Activated CD4-positive, alpha-beta memory T cell treated with anti-CD3 and anti-CD28 coated beads, Interleukin-2, amount 10 ng/mL, durations not matched to agents 7 days and 5 days (primary cell): ENCODE results near the gene E2F3. TPM values are rescaled to one million over a fixed set of nuclear protein-coding genes. Genes with fewer than 3 reads are reported as not detected.
A peak's percentile ranks its signal among the peaks of the same experiment; 100 is the strongest.

Experiments used
- CTCF ChIA-PET: fragments of 350-600 bp; sonication (Branson Sonifier 250); formaldehyde crosslinking; loops from one replicate; lab custom pipeline; 2021; ENCODE audit warnings: antibody characterized with exemption, inconsistent platforms; lab: Charles Lee
- POLR2A ChIA-PET: fragments of 350-600 bp; sonication (Branson Sonifier 250); formaldehyde crosslinking; loops from one replicate; lab custom pipeline; 2021; ENCODE audit warnings: antibody characterized with exemption; lab: Charles Lee
- DNase-seq: peaks from one replicate; pipeline ENCODE4 v3.0.0-alpha.2; 2020
- H3K27ac Mint-ChIP-seq: one replicate; pipeline ENCODE4 v1.8.0; 2021; ENCODE audit warnings: mild to moderate bottlenecking, mixed read lengths
- H3K27me3 Mint-ChIP-seq: one replicate; pipeline ENCODE4 v1.8.0; 2021; ENCODE audit warnings: mixed read lengths
- H3K36me3 Mint-ChIP-seq: one replicate; pipeline ENCODE4 v1.8.0; 2021; ENCODE audit warnings: low read depth, mixed read lengths
- H3K4me1 Mint-ChIP-seq: one replicate; pipeline ENCODE4 v1.8.0; 2021; ENCODE audit warnings: mixed read lengths
- H3K4me3 Mint-ChIP-seq: one replicate; pipeline ENCODE4 v1.8.0; 2021; ENCODE audit warnings: mild to moderate bottlenecking, mixed read lengths
- H3K9me3 Mint-ChIP-seq: one replicate; pipeline ENCODE4 v1.8.0; 2021; ENCODE audit warnings: mixed read lengths
- total RNA-seq, 2 experiments: library from RNA; stranded (reverse); gene quantifications; one replicate each; pipeline ENCODE4 v1.2.3, GENCODE V29; 2021

The E2F3 gene
- total RNA-seq, 2 experiments from 2014 or later = 29.8 to 30.1 TPM

GRCh38 chr6:20403070-20403765 lies 1.5 kb downstream of the E2F3 start:
- no peaks in the 10 kb centered on the region for H3K9me3 Mint-ChIP-seq
- peak overlapping the region; percentile 98 for H3K27ac Mint-ChIP-seq
- H3K4me1 Mint-ChIP-seq = peaks cover 53% of the 10 kb centered on the region
- DNase-seq = peak; percentile 93
- ChIA-PET CTCF (interaction anchor here (0.6 to 2.6 kb wide), 7 partner anchors 34 to 128 kb away, joined by 3 to 25 read pairs (median 8); no protein-coding TSS in a partner anchor), POLR2A (interaction anchor here (0.6 to 3.9 kb wide), 23 partner anchors 11 to 196 kb away, joined by 3 to 171 read pairs (median 5); partner anchors contain the start of genes CDKAL1 and MBOAT1)
- peak overlapping the region; percentile 96 for H3K4me3 Mint-ChIP-seq
- no peaks in the 10 kb centered on the region for H3K27me3 Mint-ChIP-seq
- H3K36me3 Mint-ChIP-seq = peaks cover 41% of the 10 kb centered on the region

DNA sequence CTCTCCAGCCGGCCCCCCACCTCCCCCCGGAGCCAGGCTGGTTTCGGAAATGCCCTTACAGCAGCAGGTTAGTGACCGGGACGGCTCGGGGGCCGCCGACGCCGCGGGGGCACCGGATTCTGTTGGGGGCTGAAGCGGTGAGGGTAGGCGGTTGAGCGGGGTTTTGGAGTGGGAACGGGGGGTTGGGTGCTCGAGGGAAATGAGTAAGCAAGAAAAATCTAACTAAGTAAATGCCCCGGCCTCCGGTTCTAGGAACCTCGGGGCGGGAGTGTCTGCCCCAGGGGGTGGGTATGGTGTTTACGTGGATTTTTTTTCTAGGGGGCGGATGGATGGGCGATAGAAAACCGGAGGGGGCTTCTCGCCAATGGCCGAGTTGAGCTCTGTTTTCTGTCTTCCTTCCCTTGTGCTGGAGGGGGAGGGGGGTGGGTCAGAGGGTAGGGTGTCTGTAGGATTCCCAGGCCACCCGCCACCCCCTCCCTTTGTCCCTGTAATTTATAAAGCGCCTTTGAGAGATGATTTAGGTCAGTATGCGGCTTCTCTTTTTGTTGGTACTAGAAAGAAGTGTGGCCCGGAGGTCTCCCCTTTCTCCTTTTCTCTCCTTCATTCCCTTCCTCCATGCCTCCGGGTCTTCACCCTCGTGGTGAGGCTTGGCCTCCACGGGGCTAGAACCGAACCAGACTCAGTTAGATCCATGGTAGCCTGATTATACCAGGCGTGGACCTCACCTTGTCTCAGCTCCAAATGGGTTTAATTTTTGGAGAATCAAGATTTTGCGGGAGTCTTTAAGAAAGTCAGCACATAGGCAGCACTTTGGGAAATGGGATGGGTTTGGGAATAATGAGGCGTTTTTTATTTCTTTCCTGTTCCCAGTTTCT lies 2.3 kb downstream of the E2F3 start:
- Mint-ChIP-seq H3K9me3 (no peaks in the 10 kb centered on the region), H3K4me1 (peaks cover 60% of the 10 kb centered on the region), H3K27me3 (no peaks in the 10 kb centered on the region), H3K36me3 (peaks cover 41% of the 10 kb centered on the region), H3K4me3 (peak overlapping the region; percentile 96), H3K27ac (peak overlapping the region; percentile 98)
- DNase-seq = peak; percentile 81
- ChIA-PET POLR2A (interaction anchor here (0.7 to 3.9 kb wide), 34 partner anchors 12 to 205 kb away, joined by 3 to 171 read pairs (median 6); partner anchors contain the start of genes CDKAL1 and MBOAT1), CTCF (interaction anchor here (0.6 to 2.6 kb wide), 35 partner anchors 12 to 1189 kb away, joined by 3 to 25 read pairs (median 4); partner anchors contain the start of genes CDKAL1 and SOX4)

DNA sequence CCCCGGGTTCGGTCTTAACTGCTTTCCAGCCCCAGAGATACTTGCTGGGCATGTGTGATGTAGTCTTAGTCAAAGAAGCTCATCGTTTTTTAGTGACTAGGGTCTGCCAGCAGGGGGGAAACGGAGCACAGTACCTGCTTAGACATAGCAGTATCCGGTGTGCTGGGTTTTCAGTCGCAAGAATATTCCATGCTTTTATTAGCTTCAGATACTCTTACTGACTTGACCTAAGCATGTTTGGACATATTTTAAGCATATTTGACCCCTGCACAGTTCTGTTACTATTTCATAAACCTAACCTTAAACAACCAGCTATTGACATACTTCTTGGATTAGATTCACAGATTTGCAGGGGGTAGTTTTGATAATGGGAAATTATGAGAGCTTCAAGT lies 3.0 kb downstream of the E2F3 start:
- Mint-ChIP-seq H3K27me3 (no peaks in the 10 kb centered on the region), H3K9me3 (no peaks in the 10 kb centered on the region), H3K36me3 (peaks cover 45% of the 10 kb centered on the region), H3K4me3 (peak overlapping the region; percentile 96), H3K4me1 (peaks cover 62% of the 10 kb centered on the region), H3K27ac (peak overlapping the region; percentile 98)
- ChIA-PET POLR2A (interaction anchor here (0.7 to 3.9 kb wide), 26 partner anchors 11 to 206 kb away, joined by 3 to 171 read pairs (median 6); partner anchors contain the start of genes CDKAL1 and MBOAT1), CTCF (interaction anchor here (0.6 to 2.6 kb wide), 38 partner anchors 13 to 1189 kb away, joined by 3 to 25 read pairs (median 4); partner anchors contain the start of genes CDKAL1 and SOX4)
- peak; percentile 75 for DNase-seq

GRCh38 chr6:20408851-20409250 lies 7.2 kb downstream of the E2F3 start:
- Mint-ChIP-seq H3K9me3 (no peaks in the 10 kb centered on the region), H3K4me1 (peaks cover 82% of the 10 kb centered on the region), H3K36me3 (peaks cover 63% of the 10 kb centered on the region), H3K27me3 (no peaks in the 10 kb centered on the region), H3K4me3 (peak overlapping the region; percentile 49), H3K27ac (peak overlapping the region; percentile 82)
- DNase-seq = no peak
- ChIA-PET POLR2A (interaction anchor here (1.0 to 3.1 kb wide), 2 partner anchors 89 to 125 kb away, joined by 3 to 20 read pairs; partner anchors contain the start of gene CDKAL1), CTCF (interaction anchor here (1.4 kb wide), 1 partner anchor 119 kb away, joined by 3 read pairs; no protein-coding TSS in a partner anchor)

DNA sequence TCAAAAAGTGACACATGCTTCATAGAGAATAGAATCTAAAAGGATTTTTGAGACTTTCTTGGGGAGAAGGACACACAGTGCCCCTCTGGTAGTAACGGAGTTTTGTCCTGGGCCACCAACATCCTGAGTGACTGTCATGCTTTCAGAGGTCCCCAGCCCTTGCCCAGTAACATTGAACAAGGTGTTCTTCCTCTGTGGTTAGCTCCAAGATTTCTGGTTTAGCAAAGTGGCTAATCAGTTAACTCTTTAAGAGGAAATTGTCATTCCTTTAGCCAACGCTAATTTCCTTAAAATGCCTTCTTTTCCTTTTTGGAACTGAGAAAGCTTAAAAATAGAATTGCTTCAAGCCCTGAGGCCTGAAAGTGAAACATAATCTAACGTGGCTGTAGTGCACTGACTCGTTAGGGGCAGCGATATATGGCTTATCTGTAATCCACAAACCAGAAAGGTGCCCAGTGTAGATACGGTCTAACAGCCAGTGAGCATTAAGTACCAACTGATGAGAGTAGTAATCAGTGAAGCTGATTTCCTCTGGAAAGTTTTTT lies 7.8 kb downstream of the E2F3 start:
- peak overlapping the region; percentile 82 for H3K27ac Mint-ChIP-seq
- POLR2A ChIA-PET = interaction anchor here (0.6 to 3.1 kb wide), 5 partner anchors 8 to 129 kb away, joined by 3 to 20 read pairs (median 4); partner anchors contain the start of genes CDKAL1 and E2F3

GRCh38 chr6:20411544-20411943 lies 9.9 kb downstream of the E2F3 start:
- ChIA-PET CTCF (interaction anchor here (1.0 kb wide), 1 partner anchor 90 kb away, joined by 3 read pairs; no protein-coding TSS in a partner anchor), POLR2A (interaction anchor here (3.1 kb wide), 1 partner anchor 92 kb away, joined by 20 read pairs; no protein-coding TSS in a partner anchor)
- Mint-ChIP-seq H3K4me1 (peaks cover 88% of the 10 kb centered on the region), H3K27me3 (no peaks in the 10 kb centered on the region), H3K36me3 (peaks cover 52% of the 10 kb centered on the region), H3K4me3 (no peak overlapping the region), H3K9me3 (no peaks in the 10 kb centered on the region), H3K27ac (peak overlapping the region; percentile 29)
- DNase-seq = no peak

More for the DNA sequence above, 7.8 kb downstream of the E2F3 start:
- H3K4me1 Mint-ChIP-seq = peaks cover 85% of the 10 kb centered on the region
- DNase-seq = peak; percentile 32
- CTCF ChIA-PET = interaction anchor here (1.4 kb wide), 1 partner anchor 119 kb away, joined by 3 read pairs; no protein-coding TSS in a partner anchor
- H3K36me3 Mint-ChIP-seq = peaks cover 59% of the 10 kb centered on the region
- no peaks in the 10 kb centered on the region for H3K27me3 Mint-ChIP-seq
- H3K9me3 Mint-ChIP-seq = no peaks in the 10 kb centered on the region
- peak overlapping the region; percentile 49 for H3K4me3 Mint-ChIP-seq

DNA sequence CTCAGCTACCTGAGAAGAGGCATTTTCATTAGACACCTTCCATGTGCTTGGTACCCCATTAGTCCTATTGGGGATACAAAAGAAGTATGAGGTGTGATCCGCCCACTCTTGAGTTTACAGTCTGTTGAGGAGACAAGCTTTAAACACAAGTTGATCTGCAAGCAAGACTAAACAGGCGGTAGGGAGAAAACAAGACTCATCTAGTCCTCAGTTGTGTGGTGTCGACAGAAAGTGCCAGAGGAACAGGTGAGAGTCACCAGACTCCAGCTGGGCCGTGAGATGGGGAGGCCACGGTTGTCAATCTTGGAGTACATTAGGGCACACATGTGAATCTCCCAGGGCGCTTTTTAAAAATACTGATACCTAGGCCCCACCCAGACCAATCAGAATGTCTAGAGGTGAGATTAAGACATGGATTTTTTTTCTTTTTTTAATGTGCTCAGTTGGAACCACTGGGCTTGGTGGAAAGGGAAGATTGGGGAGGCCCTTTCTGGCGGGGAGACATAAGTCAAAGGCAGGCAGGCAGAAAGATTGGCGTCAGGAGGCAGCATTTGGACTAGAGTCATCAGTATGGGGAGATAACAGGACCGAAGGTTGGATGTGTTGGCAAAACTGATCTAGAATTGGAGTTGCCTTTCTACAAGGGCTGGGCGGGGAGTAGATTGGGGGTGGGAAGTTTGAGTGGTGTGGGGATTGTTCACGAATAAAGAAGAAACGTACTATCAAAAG lies 10.4 kb downstream of the E2F3 start:
- peaks cover 88% of the 10 kb centered on the region for H3K4me1 Mint-ChIP-seq
- H3K27ac Mint-ChIP-seq = peak overlapping the region; percentile 29
- no peak for DNase-seq
- H3K36me3 Mint-ChIP-seq = peaks cover 47% of the 10 kb centered on the region
- no peaks in the 10 kb centered on the region for H3K27me3 Mint-ChIP-seq
- no peak overlapping the region for H3K4me3 Mint-ChIP-seq
- no peaks in the 10 kb centered on the region for H3K9me3 Mint-ChIP-seq
- ChIA-PET POLR2A (interaction anchor here (3.1 to 6.2 kb wide), 2 partner anchors 8 to 92 kb away, joined by 20 to 46 read pairs; no protein-coding TSS in a partner anchor), CTCF (interaction anchor here (1.0 kb wide), 1 partner anchor 90 kb away, joined by 3 read pairs; no protein-coding TSS in a partner anchor)

DNA sequence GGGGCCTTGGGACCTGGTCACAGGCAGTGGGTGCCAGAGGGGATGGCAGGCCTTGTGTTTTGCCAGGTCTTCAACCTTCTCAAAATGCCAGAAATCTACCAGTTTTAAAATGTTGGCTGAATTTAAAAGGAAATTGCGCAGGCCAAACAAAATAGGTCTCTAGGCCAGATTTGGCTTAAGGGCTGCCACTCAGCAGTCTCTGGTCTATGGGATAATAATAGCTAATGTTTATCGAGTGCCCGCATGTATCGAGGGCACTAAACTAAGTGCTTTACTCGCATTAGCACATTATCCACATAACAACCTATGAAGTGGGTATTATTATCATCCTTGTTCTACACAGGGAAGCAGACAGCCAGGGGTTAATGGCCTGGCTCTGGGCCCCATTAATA lies 11.0 kb downstream of the E2F3 start:
- no peak overlapping the region for H3K27ac Mint-ChIP-seq
- H3K36me3 Mint-ChIP-seq = peaks cover 42% of the 10 kb centered on the region
- CTCF ChIA-PET = no interaction called here
- peaks cover 85% of the 10 kb centered on the region for H3K4me1 Mint-ChIP-seq
- no peak overlapping the region for H3K4me3 Mint-ChIP-seq
- H3K27me3 Mint-ChIP-seq = no peaks in the 10 kb centered on the region
- POLR2A ChIA-PET = interaction anchor here (1.6 to 6.2 kb wide), 2 partner anchors 9 to 199 kb away, joined by 4 to 46 read pairs; no protein-coding TSS in a partner anchor
- H3K9me3 Mint-ChIP-seq = no peaks in the 10 kb centered on the region
- DNase-seq = no peak

DNA sequence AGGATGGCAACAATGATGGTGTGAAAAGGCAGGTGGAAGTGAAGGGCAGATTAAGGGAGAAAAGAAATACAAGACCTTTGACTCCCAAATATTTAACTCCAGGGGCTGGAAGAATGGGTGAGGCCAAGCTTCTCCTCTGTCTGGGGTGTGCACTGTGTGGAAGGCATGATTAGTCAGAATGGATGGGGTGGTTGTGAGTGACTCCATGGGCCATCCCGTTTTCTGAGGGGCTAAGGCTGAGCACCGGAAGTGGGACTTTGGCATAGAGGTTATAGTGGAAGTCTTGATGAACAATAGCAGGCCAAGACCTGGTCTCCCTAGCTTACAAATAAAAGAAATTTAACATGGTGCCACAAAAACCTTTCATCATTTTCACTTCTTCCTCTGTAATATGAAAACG lies 12.1 kb downstream of the E2F3 start:
- peaks cover 40% of the 10 kb centered on the region for H3K36me3 Mint-ChIP-seq

DNA sequence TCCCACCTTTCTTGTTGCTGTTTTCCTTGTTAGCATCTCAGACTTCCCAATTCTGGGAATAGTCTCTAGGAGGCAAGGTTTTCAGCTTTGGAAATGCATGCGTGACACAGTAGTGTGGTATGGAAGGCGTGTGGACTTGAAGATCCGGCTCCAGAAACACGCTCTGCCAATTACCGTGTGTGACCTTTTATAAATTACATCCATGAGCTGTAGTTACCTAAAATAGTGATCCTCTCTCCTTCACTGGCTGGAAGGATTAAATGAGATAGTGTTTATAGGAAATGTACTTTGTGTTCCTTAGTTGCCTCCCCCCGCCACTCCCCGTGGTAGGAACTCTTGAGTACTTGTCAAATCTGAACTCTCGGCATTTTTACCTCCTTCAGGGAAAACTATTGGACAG lies 13.0 kb downstream of the E2F3 start:
- Mint-ChIP-seq H3K4me1 (peaks cover 77% of the 10 kb centered on the region), H3K27me3 (no peaks in the 10 kb centered on the region), H3K4me3 (no peak overlapping the region), H3K9me3 (no peaks in the 10 kb centered on the region), H3K27ac (no peak overlapping the region), H3K36me3 (peaks cover 39% of the 10 kb centered on the region)
- ChIA-PET POLR2A (interaction anchor here (6.2 kb wide), 1 partner anchor 11 kb away, joined by 46 read pairs; no protein-coding TSS in a partner anchor), CTCF (interaction anchor here (0.7 kb wide), 1 partner anchor 9 kb away, joined by 3 read pairs; no protein-coding TSS in a partner anchor)
- no peak for DNase-seq

More for the DNA sequence above, 12.1 kb downstream of the E2F3 start:
- Mint-ChIP-seq H3K9me3 (no peaks in the 10 kb centered on the region), H3K4me1 (peaks cover 83% of the 10 kb centered on the region), H3K27me3 (no peaks in the 10 kb centered on the region), H3K4me3 (no peak overlapping the region), H3K27ac (no peak overlapping the region)
- ChIA-PET POLR2A (interaction anchor here (1.6 to 6.2 kb wide), 2 partner anchors 10 to 201 kb away, joined by 4 to 46 read pairs; no protein-coding TSS in a partner anchor), CTCF (interaction anchor here (0.7 kb wide), 1 partner anchor 8 kb away, joined by 3 read pairs; no protein-coding TSS in a partner anchor)
- no peak for DNase-seq

DNA sequence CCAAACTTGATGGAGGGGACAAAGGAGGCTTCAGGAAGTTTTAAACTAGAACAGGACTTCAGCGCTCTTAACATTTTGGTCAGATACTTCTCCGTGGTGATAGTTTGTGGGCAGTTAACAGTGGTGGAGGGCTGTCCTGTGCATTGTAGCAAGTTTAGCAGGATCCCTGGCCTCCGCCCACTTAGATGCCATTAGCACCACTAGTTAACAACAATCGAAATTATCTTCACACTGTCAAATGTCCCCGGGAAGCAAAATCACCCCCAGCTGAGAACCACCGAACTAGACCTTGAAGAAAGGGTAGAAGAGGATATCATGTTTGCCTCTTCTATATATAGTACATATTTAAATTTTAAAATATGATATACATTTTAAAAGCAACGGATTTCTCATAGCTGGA lies 13.6 kb downstream of the E2F3 start:
- DNase-seq = no peak
- peaks cover 39% of the 10 kb centered on the region for H3K36me3 Mint-ChIP-seq
- ChIA-PET CTCF (no interaction called here), POLR2A (interaction anchor here (6.2 kb wide), 1 partner anchor 11 kb away, joined by 46 read pairs; no protein-coding TSS in a partner anchor)
- H3K9me3 Mint-ChIP-seq = no peaks in the 10 kb centered on the region
- H3K27me3 Mint-ChIP-seq = no peaks in the 10 kb centered on the region
- H3K27ac Mint-ChIP-seq = no peak overlapping the region
- peaks cover 72% of the 10 kb centered on the region for H3K4me1 Mint-ChIP-seq
- H3K4me3 Mint-ChIP-seq = no peak overlapping the region
